IPS-18a (cell line): Measurements from ENCODE around the gene CHCT1.

Experiments used
- H3K27ac ChIP-seq: one replicate; pipeline ENCODE4 v1.5.1; 2013; ENCODE audit warnings: low read length
- H3K27me3 ChIP-seq: one replicate; pipeline ENCODE4 v1.6.1; 2013; ENCODE audit warnings: mild to moderate bottlenecking, low read length; ENCODE audit not compliant: control insufficient read depth, insufficient read depth
- H3K36me3 ChIP-seq: one replicate; pipeline ENCODE4 v1.6.1; 2013; ENCODE audit warnings: low read depth, low read length; ENCODE audit not compliant: control insufficient read depth
- H3K4me1 ChIP-seq: one replicate; pipeline ENCODE4 v1.6.1; 2013; ENCODE audit warnings: low read depth, low read length; ENCODE audit not compliant: control insufficient read depth
- H3K4me3 ChIP-seq: one replicate; pipeline ENCODE4 v1.5.1; 2013; ENCODE audit warnings: low read length
- H3K9ac ChIP-seq: one replicate; pipeline ENCODE4 v1.6.1; 2013; ENCODE audit warnings: mild to moderate bottlenecking, low read length, moderate library complexity
- H3K9me3 ChIP-seq: one replicate; pipeline ENCODE4 v1.6.1; 2013; ENCODE audit warnings: low read depth, low read length; ENCODE audit not compliant: control insufficient read depth

Gene CHCT1

GRCh38 chr17:60451965-60452364, 29.7 kb downstream of the CHCT1 start:
- no peaks in the 10 kb centered on the region for H3K4me1 ChIP-seq
- H3K36me3 ChIP-seq = peaks cover 37% of the 10 kb centered on the region
- H3K9me3 ChIP-seq = no peaks in the 10 kb centered on the region
- H3K9ac ChIP-seq = no peak overlapping the region
- no peak overlapping the region for H3K4me3 ChIP-seq
- H3K27ac ChIP-seq = no peak overlapping the region
- H3K27me3 ChIP-seq = no peaks in the 10 kb centered on the region

- no peak overlapping the region for H3K4me3 ChIP-seq
- H3K4me1 ChIP-seq = no peaks in the 10 kb centered on the region
- no peaks in the 10 kb centered on the region for H3K27me3 ChIP-seq
- H3K27ac ChIP-seq = no peak overlapping the region
- no peaks in the 10 kb centered on the region for H3K9me3 ChIP-seq
- H3K9ac ChIP-seq = no peak overlapping the region
- peaks cover 34% of the 10 kb centered on the region for H3K36me3 ChIP-seq
These were observed 33.1 kb downstream of the CHCT1 start for GRCh38 chr17:60455378-60455777.

GRCh38 chr17:60457148-60457547, 34.9 kb downstream of the CHCT1 start:
- H3K4me1 ChIP-seq = no peaks in the 10 kb centered on the region
- H3K9ac ChIP-seq = no peak overlapping the region
- peaks cover 28% of the 10 kb centered on the region for H3K36me3 ChIP-seq
- no peaks in the 10 kb centered on the region for H3K27me3 ChIP-seq
- no peak overlapping the region for H3K27ac ChIP-seq
- no peak overlapping the region for H3K4me3 ChIP-seq
- no peaks in the 10 kb centered on the region for H3K9me3 ChIP-seq

- H3K36me3 ChIP-seq = peaks cover 40% of the 10 kb centered on the region
- H3K27ac ChIP-seq = no peak overlapping the region
- H3K9me3 ChIP-seq = no peaks in the 10 kb centered on the region
- H3K9ac ChIP-seq = no peak overlapping the region
- H3K4me3 ChIP-seq = no peak overlapping the region
- no peaks in the 10 kb centered on the region for H3K27me3 ChIP-seq
- H3K4me1 ChIP-seq = no peaks in the 10 kb centered on the region
These were observed 39.3 kb downstream of the CHCT1 start for GRCh38 chr17:60461584-60461983.

- H3K36me3 ChIP-seq = peaks cover 40% of the 10 kb centered on the region
- no peak overlapping the region for H3K4me3 ChIP-seq
- no peak overlapping the region for H3K9ac ChIP-seq
- H3K27ac ChIP-seq = no peak overlapping the region
- H3K4me1 ChIP-seq = no peaks in the 10 kb centered on the region
- no peaks in the 10 kb centered on the region for H3K9me3 ChIP-seq
- H3K27me3 ChIP-seq = no peaks in the 10 kb centered on the region
These were observed 41.0 kb downstream of the CHCT1 start for GRCh38 chr17:60463157-60463835.

- H3K9me3 ChIP-seq = no peaks in the 10 kb centered on the region
- H3K27ac ChIP-seq = no peak overlapping the region
- H3K9ac ChIP-seq = no peak overlapping the region
- no peak overlapping the region for H3K4me3 ChIP-seq
- no peaks in the 10 kb centered on the region for H3K27me3 ChIP-seq
- H3K36me3 ChIP-seq = peaks cover 35% of the 10 kb centered on the region
- no peaks in the 10 kb centered on the region for H3K4me1 ChIP-seq
These were observed 42.1 kb downstream of the CHCT1 start for GRCh38 chr17:60464343-60464742.

- Histone ChIP-seq H3K9me3 (no peaks in the 10 kb centered on the region), H3K36me3 (peaks cover 23% of the 10 kb centered on the region)
These were observed 46.1 kb downstream of the CHCT1 start for GRCh38 chr17:60468371-60468770.

GRCh38 chr17:60471451-60471850, 49.2 kb downstream of the CHCT1 start:
- Histone ChIP-seq H3K27me3 (no peaks in the 10 kb centered on the region), H3K4me1 (no peaks in the 10 kb centered on the region), H3K4me3 (no peak overlapping the region), H3K36me3 (peaks cover 3% of the 10 kb centered on the region), H3K27ac (no peak overlapping the region), H3K9me3 (no peaks in the 10 kb centered on the region), H3K9ac (no peak overlapping the region)

More at GRCh38 chr17:60468371-60468770, 46.1 kb downstream of the CHCT1 start:
- Histone ChIP-seq H3K9ac (no peak overlapping the region), H3K4me1 (no peaks in the 10 kb centered on the region), H3K27me3 (no peaks in the 10 kb centered on the region), H3K27ac (no peak overlapping the region), H3K4me3 (no peak overlapping the region)

- Histone ChIP-seq H3K27ac (no peak overlapping the region), H3K27me3 (no peaks in the 10 kb centered on the region), H3K4me3 (no peak overlapping the region), H3K9ac (no peak overlapping the region), H3K36me3 (peaks cover 7% of the 10 kb centered on the region), H3K4me1 (no peaks in the 10 kb centered on the region), H3K9me3 (no peaks in the 10 kb centered on the region)
These were observed 50.2 kb downstream of the CHCT1 start for GRCh38 chr17:60472449-60472848.

GRCh38 chr17:60473788-60474187, 51.5 kb downstream of the CHCT1 start:
- Histone ChIP-seq H3K36me3 (peaks cover 7% of the 10 kb centered on the region), H3K4me1 (no peaks in the 10 kb centered on the region), H3K9me3 (no peaks in the 10 kb centered on the region), H3K27ac (no peak overlapping the region), H3K27me3 (no peaks in the 10 kb centered on the region), H3K4me3 (no peak overlapping the region), H3K9ac (no peak overlapping the region)
